ENCODE measurements around the gene ZNF593.

DNA sequence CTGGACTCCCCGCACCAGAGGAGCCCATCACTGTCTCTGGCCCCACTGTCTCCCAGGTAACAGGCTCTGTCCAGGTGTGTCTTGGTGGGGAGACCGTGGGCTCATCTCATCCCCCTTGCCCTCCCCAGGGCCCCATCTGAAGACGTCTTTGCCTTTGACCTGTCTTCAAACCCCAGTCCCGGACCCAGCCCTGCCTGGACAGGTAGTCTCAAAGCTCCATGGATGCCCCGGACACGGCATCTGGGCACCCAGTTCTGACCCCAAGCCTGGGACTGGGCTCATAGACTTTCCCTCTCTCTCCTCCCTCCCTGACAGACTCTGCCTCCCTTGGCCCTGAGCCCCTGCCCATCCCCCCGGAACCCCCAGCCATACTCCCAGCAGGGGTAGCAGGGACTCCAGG lies 14.4 kb downstream of the ZNF593 start:
- TF ChIP-seq CTCF (IDR thresholded peaks at IDR 0.05 in 4 of 5, conservative IDR thresholded peaks at IDR 0.05 in 1 of 5) = no peak
- TF ChIP-seq POLR2A (IDR thresholded peaks at IDR 0.05) = no peak

Measured in gastrocnemius medialis (tissue), 4 donors.